ENCODE measurements around the gene SDK2. TPM values are rescaled to one million over a fixed set of nuclear protein-coding genes. Genes with fewer than 3 reads are reported as not detected.

SDK2 gene
- total RNA-seq, 2 experiments from 2014 or later: 10.5 to 11.9 TPM

GRCh38 chr17:73623818-73624217, 20.4 kb downstream of the SDK2 start:
- Mint-ChIP-seq H3K4me3 (no peak overlapping the region), H3K27me3 (peaks cover 7% of the 10 kb centered on the region), H3K36me3 (ENCODE audit: low read depth) (peaks cover 2% of the 10 kb centered on the region), H3K4me1 (no peaks in the 10 kb centered on the region), H3K27ac (no peak overlapping the region), H3K9me3 (peaks cover 4% of the 10 kb centered on the region)
- POLR2A ChIA-PET: no interaction called here
- DNase-seq: no peak
- CTCF ChIA-PET: no interaction called here

DNA sequence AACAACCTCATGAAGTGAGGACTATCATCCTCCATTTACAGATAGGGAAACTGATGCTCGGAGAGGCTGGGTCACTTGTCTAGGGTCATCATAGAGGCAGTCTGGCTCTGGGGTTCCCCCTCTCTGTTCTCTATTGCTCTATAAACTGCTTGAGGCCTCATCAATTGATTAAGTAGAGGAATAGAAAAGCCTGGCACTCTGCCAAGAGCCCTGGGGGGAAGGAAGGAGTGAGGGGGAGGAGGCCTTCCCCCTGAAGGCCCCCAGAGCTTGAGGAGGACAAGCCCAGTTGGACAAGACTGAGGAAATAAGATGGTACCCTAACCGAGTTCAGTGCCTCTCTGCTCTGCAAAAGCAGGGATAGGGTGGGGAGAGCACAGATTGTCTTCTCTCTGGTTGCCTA, 21.0 kb downstream of the SDK2 start:
- Mint-ChIP-seq H3K27ac (no peak overlapping the region), H3K27me3 (peaks cover 7% of the 10 kb centered on the region), H3K36me3 (ENCODE audit: low read depth) (peaks cover 2% of the 10 kb centered on the region), H3K4me1 (no peaks in the 10 kb centered on the region), H3K9me3 (peaks cover 7% of the 10 kb centered on the region), H3K4me3 (no peak overlapping the region)
- DNase-seq: no peak
- CTCF ChIA-PET: no interaction called here
- POLR2A ChIA-PET: no interaction called here

GRCh38 chr17:73622381-73622780, 21.9 kb downstream of the SDK2 start:
- Mint-ChIP-seq H3K9me3 (peaks cover 7% of the 10 kb centered on the region), H3K4me1 (no peaks in the 10 kb centered on the region), H3K27me3 (peaks cover 7% of the 10 kb centered on the region), H3K27ac (no peak overlapping the region), H3K4me3 (no peak overlapping the region), H3K36me3 (ENCODE audit: low read depth) (peaks cover 2% of the 10 kb centered on the region)
- CTCF ChIA-PET: no interaction called here
- POLR2A ChIA-PET: no interaction called here
- DNase-seq: no peak

- H3K36me3 Mint-ChIP-seq (ENCODE audit: low read depth): peaks cover 2% of the 10 kb centered on the region
- CTCF ChIA-PET: interaction anchor here (1.6 kb wide), 1 partner anchor 21 kb away, joined by 3 read pairs; no protein-coding TSS in a partner anchor
- H3K9me3 Mint-ChIP-seq: peaks cover 7% of the 10 kb centered on the region
- no peak overlapping the region for H3K4me3 Mint-ChIP-seq
- DNase-seq: no peak
- peaks cover 7% of the 10 kb centered on the region for H3K27me3 Mint-ChIP-seq
- no peaks in the 10 kb centered on the region for H3K4me1 Mint-ChIP-seq
- no peak overlapping the region for H3K27ac Mint-ChIP-seq
- POLR2A ChIA-PET: no interaction called here
Measured at GRCh38 chr17:73621685-73622084, 22.6 kb downstream of the SDK2 start.

DNA sequence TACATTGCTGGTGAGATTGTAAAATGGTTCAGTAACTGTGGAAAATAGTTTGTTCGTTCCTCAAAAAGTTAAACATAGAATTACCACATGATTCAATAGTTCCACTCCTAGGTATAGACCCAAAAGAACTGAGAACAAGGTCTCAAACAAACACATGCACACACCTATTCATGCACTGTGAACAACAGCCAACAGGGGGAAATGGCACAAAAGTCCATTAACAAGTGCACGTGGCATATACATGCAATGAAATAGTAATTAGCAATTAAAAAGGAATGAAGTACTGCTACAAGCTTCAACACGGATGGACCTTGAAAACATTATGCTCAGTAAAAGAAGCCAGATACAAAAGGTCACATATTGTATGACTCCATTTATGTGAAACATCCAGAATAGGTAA, 23.8 kb downstream of the SDK2 start:
- Mint-ChIP-seq H3K4me3 (no peak overlapping the region), H3K9me3 (peaks cover 7% of the 10 kb centered on the region), H3K4me1 (no peaks in the 10 kb centered on the region), H3K27ac (no peak overlapping the region), H3K36me3 (ENCODE audit: low read depth) (peaks cover 2% of the 10 kb centered on the region), H3K27me3 (peaks cover 7% of the 10 kb centered on the region)
- no peak for DNase-seq
- ChIA-PET POLR2A (no interaction called here), CTCF (interaction anchor here (0.6 to 1.6 kb wide), 3 partner anchors 20 to 73 kb away, joined by 3 read pairs; no protein-coding TSS in a partner anchor)

DNA sequence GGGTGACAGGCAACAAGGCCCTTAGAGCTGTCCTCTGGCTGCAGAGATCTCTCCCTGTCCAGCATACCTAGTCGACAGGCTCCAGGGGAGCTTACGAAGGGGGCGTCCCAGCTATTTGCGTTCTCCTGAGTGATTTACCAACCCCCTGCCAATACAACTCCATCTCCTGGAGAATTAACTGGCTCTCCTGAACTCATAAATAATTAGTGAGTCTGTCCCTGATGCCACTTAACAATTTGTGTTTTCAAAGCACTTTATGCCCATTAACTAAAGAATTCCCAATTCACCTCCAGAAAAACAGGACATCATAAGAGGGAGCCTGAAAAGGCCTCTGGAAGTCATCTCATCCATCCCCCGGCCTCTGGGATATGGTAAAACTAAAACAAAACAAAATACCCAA, 26.7 kb downstream of the SDK2 start:
- POLR2A ChIA-PET: no interaction called here
- Mint-ChIP-seq H3K4me3 (no peak overlapping the region), H3K9me3 (peaks cover 7% of the 10 kb centered on the region), H3K27ac (no peak overlapping the region), H3K4me1 (peaks cover 5% of the 10 kb centered on the region), H3K36me3 (ENCODE audit: low read depth) (peaks cover 2% of the 10 kb centered on the region), H3K27me3 (peaks cover 7% of the 10 kb centered on the region)
- CTCF ChIA-PET: no interaction called here
- no peak for DNase-seq

- Mint-ChIP-seq H3K27ac (no peak overlapping the region), H3K27me3 (peaks cover 7% of the 10 kb centered on the region), H3K4me3 (no peak overlapping the region), H3K36me3 (ENCODE audit: low read depth) (peaks cover 2% of the 10 kb centered on the region), H3K9me3 (peaks cover 7% of the 10 kb centered on the region), H3K4me1 (peaks cover 5% of the 10 kb centered on the region)
- CTCF ChIA-PET: interaction anchor here (2.2 kb wide), 1 partner anchor 12 kb away, joined by 9 read pairs; no protein-coding TSS in a partner anchor
- DNase-seq: no peak
- POLR2A ChIA-PET: no interaction called here
Measured at GRCh38 chr17:73616873-73617404, 27.3 kb downstream of the SDK2 start.

DNA sequence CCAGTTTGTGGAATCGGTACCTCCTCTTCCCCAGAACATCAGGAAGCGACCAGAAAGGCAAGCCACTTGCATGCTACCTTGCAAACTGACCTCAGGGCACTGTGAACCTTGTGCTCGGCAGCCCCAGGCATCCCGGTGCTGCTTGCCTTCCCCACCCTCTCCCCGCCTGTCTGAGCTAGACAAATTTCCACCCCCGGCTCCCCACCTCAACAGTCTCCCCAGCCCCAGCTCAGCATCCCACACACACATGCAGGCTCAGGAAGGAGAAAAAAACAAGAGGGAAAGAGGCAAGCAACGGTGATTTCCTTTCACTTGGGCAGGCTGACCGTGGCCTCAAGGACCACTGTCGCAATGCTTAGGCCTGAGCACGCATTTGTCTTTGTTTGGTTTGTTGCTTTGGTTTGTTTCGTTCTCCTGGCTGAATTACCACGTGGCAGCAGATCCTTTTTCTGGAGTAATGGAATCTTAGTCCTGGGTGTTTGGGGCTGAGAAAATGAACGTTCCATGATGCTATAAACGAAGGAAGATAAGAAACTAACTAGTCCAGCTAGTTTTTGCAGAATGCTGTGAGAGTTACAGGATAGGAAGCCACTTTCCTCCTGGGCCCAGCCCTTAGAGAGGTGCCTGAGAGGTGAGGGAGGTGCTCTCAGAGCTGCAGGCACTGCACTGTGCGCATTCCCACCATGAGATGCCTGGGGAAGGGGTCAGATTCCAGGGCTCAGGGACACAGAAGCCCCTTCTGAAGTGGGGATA, 27.9 kb downstream of the SDK2 start:
- Mint-ChIP-seq H3K36me3 (ENCODE audit: low read depth) (peaks cover 2% of the 10 kb centered on the region), H3K27ac (no peak overlapping the region)

GRCh38 chr17:73614256-73614655, 30.0 kb downstream of the SDK2 start:
- Mint-ChIP-seq H3K27me3 (no peaks in the 10 kb centered on the region), H3K36me3 (ENCODE audit: low read depth) (no peaks in the 10 kb centered on the region), H3K4me3 (no peak overlapping the region), H3K4me1 (peaks cover 5% of the 10 kb centered on the region), H3K27ac (no peak overlapping the region), H3K9me3 (peaks cover 3% of the 10 kb centered on the region)
- ChIA-PET POLR2A (no interaction called here), CTCF (interaction anchor here (0.7 to 0.9 kb wide), 2 partner anchors 24 to 742 kb away, joined by 3 to 4 read pairs; no protein-coding TSS in a partner anchor)
- DNase-seq: no peak

More for the DNA sequence above, 27.9 kb downstream of the SDK2 start:
- DNase-seq: no peak
- ChIA-PET CTCF (interaction anchor here (2.2 kb wide), 1 partner anchor 13 kb away, joined by 9 read pairs; no protein-coding TSS in a partner anchor), POLR2A (no interaction called here)
- Mint-ChIP-seq H3K9me3 (peaks cover 7% of the 10 kb centered on the region), H3K4me1 (peaks cover 5% of the 10 kb centered on the region), H3K27me3 (peaks cover 5% of the 10 kb centered on the region), H3K4me3 (no peak overlapping the region)

GRCh38 chr17:73613271-73614233, 30.7 kb downstream of the SDK2 start:
- Mint-ChIP-seq H3K27ac (no peak overlapping the region), H3K4me1 (peaks cover 5% of the 10 kb centered on the region), H3K36me3 (ENCODE audit: low read depth) (no peaks in the 10 kb centered on the region), H3K4me3 (no peak overlapping the region), H3K27me3 (peaks cover 2% of the 10 kb centered on the region), H3K9me3 (peaks cover 2% of the 10 kb centered on the region)
- no peak for DNase-seq
- ChIA-PET POLR2A (no interaction called here), CTCF (interaction anchor here (0.6 to 0.9 kb wide), 3 partner anchors 12 to 743 kb away, joined by 3 to 4 read pairs (median 3); no protein-coding TSS in a partner anchor)

- peaks cover 5% of the 10 kb centered on the region for H3K4me1 Mint-ChIP-seq
- no peak for DNase-seq
- no peak overlapping the region for H3K27ac Mint-ChIP-seq
- H3K36me3 Mint-ChIP-seq (ENCODE audit: low read depth): no peaks in the 10 kb centered on the region
- ChIA-PET CTCF (interaction anchor here (0.5 kb wide), 1 partner anchor 709 kb away, joined by 3 read pairs; no protein-coding TSS in a partner anchor), POLR2A (no interaction called here)
- no peak overlapping the region for H3K4me3 Mint-ChIP-seq
- peaks cover 2% of the 10 kb centered on the region for H3K27me3 Mint-ChIP-seq
- no peaks in the 10 kb centered on the region for H3K9me3 Mint-ChIP-seq
Measured at GRCh38 chr17:73612031-73612472, 32.2 kb downstream of the SDK2 start.

GRCh38 chr17:73611630-73612029, 32.6 kb downstream of the SDK2 start:
- H3K27me3 Mint-ChIP-seq: peaks cover 2% of the 10 kb centered on the region
- H3K36me3 Mint-ChIP-seq (ENCODE audit: low read depth): no peaks in the 10 kb centered on the region
- no peak overlapping the region for H3K4me3 Mint-ChIP-seq
- peaks cover 5% of the 10 kb centered on the region for H3K4me1 Mint-ChIP-seq
- DNase-seq: no peak
- ChIA-PET POLR2A (no interaction called here), CTCF (no interaction called here)
- no peak overlapping the region for H3K27ac Mint-ChIP-seq
- H3K9me3 Mint-ChIP-seq: no peaks in the 10 kb centered on the region
